CD4-positive, alpha-beta T cell treated with Interleukin-21 for 1 hour (primary cell): ENCODE data around the gene PBRM1.

Experiments used
- DNase-seq: peaks from one replicate; pipeline ENCODE4 v3.0.0-alpha.2; 2020

The PBRM1 gene

DNA sequence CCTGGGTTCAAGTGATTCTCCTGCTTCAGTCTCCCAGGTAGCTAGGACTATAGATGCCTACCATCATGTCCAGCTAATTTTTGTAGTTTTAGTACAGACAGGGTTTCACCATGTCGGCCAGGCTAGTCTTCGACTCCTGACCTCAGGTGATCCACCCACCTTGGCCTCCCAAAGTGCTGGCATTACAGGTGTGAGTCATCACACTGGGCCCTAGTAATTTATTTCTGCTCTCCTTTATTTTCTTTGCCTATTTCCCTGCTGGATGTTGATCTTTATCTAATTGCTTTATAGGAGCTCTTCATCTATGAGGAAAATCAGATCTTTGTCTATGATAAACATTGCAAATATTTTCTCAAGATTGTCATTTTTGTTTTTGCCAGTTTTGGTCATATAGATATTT is 117.6 kb downstream of the PBRM1 start:
- no peak for DNase-seq

DNA sequence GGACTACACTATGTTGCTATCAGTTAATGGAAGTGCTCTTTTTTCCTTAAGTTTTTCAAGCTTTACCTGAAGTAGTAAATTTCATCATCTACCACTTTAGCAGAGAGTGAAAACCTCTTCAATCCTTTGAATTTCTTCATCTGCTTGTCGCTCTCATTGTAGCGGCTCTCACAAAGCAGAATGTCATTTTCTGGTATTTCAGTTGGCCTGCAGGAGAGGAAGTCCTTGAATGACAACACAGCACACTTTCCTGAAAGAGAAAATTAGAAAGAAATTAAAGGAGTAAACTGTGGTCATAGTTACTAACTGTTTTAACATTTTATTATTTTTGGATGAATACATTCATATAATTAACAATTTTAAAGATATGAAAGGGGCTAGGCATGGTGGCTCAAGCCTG is 121.7 kb downstream of the PBRM1 start:
- DNase-seq: no peak

DNA sequence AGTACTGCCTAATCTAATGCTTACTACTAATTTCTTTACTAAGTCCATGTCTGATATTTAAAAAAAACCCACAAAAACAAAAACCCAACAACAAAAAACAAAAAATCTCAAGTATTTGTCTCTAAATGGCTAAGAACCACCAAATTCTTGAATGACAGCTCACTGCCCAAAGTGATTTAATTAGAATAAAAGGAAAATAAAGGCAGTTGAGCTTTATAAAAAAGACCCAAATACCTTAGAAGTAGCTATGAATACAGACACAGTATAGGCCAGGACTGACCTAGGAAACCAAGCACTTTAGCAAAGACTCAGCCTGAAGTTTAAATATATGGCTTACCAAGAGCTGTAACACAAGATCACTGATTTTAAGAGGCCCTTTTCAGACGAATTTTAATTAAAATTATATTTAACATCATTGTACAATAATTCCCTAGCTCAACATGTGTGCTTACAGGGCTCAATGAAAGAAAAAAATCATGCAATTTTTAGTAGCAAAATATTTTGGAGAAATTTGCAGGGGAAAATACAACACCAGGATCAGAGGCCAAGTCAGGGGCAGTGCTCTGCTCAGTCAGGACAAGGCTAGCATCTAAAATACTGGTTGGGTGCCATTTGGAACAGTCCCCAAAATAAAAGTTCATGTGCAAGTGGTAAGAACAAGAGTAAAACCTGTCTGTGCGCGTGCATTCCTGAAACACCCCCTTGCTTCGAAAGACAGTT is 124.5 kb downstream of the PBRM1 start:
- no peak for DNase-seq

DNA sequence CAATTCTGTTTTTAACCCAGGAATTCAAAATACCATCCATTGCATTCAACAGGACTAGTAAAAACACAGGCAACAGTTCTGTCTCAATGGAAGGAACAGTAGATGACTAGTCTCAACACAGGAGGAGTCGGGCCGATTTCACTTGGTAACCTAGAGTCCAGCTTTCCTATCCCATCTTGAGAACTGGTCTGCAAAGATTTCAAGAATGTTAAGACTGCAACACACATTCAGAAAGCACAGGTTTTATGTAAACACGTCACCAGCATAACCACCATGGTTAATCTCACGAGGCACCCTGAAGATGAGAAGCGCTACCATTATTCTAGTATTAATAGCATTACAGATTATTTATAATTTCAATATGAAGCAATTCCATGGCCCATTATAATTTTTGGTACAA is 127.3 kb downstream of the PBRM1 start:
- no peak for DNase-seq

DNA sequence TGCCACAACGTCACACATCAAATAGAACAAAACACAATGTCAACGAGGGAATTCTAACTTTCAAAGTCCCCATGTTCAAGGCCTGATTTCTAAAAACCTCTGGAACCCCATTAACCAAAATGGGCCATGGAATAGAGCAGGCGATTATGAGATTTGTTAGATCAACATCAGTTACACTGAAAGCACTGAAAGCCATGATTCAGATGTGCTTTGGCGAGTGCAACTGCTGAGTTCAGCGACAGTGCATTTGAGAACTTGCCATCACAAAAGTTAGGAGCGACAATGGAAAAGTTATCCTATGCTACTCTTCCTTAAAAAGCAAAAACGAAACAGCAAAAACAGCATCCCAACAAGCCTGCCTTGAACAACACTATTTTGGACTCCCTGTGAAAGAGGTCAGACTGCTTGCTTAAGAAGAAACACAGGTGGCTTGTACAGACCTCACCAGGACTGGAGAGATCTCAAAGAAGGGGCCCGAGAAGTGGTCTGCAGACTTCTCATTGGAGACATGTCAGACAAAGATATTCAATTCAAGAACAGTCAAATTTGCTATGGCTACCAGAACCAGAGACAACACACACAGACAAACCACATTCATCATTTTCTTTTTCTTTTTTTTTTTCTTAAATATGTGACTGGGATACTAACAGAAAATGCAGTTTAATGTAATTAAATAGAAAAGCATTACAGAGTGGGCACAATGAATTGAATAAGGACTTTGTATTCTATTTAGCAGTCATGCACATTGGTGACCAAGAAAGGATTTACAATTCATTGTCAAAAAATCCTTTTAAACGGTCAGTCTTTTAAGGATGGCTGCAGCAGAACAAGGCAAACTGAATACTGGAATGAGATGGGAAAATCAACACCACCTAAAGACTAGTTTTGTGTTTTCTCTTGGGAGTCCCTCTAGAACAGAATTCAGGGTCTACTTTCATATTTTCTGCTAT is 128.4 kb downstream of the PBRM1 start:
- no peak for DNase-seq

DNA sequence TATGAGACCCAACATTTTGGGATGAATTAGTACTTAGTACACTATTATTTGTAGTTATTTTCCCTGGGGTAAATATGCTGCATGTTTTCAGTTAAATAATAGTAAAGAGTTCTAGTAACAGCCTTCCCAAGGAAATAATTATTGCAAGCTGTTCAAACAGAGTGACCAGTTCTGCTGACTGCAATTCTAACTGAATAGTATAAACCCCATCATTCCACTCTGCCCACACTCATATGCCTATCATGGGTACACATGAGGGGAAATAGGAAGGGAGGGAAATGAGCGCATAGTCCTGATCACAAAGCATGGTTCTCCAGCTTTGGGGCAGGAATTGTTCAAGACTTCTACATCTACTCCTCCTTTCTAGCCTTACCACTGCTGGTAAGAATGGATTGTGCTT is 130.7 kb downstream of the PBRM1 start:
- DNase-seq: no peak

DNA sequence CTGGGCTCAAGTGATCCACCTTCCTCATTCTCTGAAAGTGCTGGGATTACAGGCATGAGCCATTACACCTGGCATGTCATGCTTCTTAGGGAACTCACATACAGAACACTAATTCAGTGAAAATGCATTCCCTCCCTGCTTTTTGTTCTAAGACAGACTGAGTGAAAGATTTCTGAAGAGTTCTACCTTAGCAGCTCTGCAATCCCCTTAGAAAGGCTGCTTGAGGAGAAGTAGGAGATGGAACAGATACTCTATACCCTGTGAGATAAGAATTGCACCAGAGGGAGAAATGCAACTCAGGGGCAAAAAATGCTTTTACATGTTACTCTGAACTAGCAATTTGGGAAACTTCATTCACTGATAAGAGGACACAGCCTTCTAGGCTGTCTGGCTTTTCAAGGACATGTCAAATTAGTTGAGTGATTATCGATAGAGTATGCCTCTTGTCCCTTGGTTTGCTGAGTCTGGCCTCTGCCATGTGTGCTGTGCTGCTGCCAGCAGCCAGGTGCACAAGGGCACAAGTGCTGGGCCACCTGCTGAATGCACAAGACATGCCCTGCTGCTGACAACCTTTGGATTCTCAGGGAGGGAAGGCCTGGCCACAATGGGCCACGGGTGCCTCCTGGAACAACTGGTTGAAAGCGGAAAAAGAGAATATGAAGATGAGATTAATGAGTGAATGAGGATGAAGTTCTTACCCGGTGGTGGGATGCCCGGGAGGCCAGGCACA is 131.5 kb downstream of the PBRM1 start:
- no peak for DNase-seq

DNA sequence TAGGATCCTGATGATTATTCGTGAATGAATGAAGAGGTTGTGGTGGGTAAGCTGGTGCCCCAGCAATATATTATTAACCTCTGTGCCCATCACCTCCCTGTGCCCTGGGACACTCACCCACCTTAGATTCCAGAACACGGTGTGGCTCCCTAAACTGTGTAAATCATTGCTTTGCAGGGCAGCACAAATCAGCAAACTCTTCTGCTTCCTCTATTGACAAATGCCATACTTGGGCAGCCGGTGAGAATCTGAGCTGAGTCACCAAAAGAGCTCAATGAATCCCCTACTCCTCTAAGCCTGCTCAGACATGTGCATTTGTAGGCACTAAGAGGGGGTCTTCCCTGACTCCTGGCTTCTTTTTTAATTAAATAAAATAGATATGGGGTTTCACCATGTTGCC is 133.6 kb downstream of the PBRM1 start:
- no peak for DNase-seq

DNA sequence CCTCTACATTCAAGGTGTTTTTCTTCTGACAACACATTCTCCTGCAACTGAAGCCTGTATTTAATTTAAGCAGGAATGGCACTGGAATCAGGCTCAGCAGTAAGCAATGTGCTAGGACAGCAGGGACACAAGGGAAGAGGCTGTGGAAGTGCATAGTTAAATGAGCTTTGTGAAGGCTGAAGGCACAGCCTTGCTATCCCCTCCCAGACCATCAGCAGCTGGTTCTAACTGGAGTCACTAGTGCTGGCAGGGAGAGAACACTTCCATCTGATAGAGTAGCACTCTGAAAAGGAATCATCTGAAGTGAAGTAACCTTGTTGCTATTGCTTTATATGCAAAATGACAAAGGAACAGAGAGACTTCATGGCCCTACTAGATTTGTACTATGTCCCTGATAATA is 134.6 kb downstream of the PBRM1 start:
- no peak for DNase-seq

DNA sequence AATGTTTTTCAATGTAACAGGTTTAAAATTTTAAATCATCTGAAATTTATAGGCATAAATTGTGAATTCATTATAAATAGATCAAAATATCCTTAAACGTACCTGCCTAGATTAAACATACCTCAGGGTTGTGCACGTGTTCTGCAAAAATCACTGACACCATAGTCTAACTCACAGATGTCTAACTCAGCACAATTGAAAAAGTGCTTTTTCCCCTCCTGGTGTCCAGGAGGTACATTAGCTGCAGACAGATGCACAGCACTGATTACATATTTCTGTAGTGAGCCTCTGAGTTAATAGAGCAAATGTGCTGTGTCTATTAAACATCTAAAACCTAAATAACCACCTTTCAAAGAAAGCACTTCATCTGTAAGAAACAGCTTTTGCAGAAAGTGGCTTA is 138.6 kb downstream of the PBRM1 start:
- no peak for DNase-seq

DNA sequence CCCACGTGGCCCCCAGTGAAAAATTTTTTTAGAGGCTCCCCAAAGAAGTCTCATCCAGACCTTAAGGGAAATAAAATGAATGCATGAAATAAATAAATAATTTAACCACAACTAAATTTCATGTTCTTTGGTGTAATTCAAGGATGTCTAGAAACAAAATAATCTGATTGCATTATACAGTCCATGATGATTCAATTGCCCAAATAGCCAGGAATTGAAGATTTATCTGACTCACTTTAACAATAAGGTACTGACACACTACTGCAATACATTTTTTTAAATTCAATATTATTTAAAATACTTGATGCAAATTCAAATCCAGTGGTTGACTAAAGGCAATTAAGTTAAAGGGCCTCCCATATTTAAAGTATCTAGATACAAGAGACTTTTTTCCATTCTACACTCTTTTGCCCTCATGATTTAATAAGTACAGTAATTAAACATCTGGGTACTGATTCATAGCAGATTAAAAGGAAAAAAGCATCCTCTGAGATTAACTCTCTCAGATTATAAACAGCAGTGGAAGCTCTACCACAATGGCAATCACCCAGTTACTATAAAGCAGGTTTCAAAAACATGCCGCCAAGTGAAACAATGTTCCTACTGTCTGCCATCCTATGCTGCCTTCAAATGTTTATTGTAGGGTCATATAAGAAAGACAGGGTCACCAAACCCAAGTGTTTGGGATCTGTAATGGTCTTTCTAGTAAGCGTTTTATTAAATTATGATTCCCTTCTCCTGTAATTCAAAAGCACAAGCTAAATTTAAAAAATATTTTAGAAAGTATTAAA is 139.4 kb downstream of the PBRM1 start:
- DNase-seq: no peak

DNA sequence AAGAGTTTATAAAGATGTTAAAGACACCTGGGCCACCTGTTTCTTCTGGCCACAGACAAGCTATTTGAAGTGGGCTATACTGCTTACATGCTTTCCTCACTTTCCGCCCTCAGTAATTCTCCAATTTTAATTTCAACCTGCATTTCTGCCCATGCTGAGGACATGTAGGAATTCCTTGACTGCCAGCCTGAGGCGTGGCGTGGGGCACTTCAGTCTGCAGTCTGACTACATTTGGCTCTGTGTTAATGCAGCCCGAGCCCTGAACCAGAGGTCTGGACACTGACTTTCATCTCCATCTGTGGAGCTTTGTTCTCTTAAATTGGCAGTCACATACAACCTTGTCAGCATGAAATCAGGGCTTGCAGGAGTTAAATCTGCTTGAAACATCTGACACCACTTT is 140.8 kb downstream of the PBRM1 start:
- no peak for DNase-seq

DNA sequence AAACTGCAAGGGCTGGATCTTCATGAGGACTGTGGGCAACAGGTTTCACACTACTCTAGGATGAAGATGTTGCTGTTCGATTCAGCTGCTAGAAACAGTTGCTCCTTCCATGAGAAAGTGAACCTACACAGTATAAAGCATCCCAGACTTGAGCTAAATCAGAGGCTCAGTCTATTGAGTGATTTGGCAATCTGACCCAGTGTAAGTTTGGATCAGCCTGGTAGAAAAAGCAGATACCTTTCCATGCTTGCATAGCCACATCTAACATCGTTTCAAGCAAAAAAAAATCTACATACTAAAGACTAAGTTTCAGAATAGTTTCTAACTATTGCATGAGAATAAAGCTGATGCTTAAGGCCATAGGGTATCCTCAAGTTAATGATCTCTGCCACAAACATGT is 144.7 kb downstream of the PBRM1 start:
- no peak for DNase-seq

DNA sequence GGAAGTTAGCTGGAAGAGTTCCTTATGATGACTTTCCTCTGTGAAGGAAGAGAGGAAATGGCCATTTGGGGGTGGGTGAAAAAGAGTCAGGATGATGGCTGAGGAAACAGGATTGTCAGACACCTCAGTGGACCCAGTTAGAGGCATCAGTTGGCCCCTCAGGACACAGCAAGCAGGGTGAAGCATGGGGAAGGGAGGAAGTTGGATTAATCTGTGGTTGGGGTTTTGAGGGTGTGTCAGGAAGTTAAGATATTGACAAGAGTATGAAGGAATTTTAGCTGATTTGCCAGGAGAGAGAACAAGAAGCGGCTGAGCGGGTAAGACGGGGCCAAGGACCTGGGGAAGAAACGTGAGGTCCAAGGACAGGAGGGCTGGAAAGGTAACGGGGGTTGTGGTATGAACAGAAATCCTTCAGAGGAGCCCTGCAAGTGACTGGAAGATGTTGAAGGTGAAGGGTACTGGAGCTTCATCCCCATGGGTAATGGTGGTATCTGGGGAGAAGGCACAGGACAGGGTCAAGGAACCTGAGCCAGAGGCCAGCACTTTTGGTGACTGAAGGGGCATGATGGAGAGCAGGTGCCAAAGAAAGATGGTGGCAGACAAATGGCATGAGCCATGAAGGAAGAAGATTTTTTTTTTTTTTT is 146.6 kb downstream of the PBRM1 start:
- DNase-seq: no peak

DNA sequence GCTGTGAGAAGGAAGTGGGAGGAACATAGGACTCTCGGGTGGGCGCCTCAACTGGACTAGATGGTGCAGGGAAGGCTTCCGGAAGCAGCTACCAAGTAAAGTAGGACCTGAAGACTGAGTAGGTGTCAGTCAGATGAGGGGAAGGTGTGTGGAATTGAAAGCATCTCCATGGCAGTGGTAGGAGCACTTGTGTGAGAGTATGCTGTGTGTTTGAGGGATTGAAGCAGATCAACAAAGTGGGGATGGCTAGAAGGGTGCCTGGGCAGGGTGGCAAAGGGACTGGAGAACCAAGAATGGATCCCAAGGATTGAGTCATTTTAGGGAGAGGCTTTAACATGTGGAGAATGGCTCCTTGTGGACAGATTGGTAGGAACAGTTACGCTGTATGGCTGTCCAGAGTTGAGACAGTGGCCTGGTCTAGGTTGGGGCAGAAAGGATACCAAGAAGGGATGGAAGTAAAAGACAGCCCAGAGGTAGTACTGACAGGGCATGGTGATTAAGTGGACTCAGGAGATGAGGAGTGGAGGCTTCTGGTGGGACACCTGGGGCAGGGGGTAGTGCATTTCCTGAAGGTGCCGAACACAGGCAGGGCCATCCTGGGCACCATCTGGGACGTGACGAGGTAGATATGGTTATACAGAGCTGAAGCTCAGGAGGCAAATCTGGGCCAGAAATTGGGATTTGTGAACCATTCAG is 147.8 kb downstream of the PBRM1 start:
- no peak for DNase-seq

DNA sequence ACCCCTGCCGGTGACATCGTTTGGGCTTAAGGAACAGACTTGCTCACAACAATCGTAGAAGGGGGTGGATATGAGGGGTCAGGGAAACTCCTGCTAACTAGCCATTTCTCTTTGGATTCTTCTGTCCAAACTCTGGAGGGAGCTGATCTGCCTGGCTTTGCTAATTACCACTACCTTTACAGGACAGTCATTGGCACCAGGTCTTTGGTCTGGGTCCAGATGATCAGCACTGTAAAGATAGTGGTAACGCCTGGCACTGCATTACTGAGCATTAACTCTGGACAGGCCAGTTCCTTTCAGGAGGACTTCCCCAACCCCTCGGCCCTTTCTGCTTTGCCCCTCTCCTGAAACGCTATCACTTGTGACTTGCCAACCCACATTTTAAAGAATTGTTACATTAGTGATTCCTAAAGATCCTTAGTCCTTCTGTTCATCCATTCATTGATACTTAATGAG is 148.5 kb downstream of the PBRM1 start:
- no peak for DNase-seq

DNA sequence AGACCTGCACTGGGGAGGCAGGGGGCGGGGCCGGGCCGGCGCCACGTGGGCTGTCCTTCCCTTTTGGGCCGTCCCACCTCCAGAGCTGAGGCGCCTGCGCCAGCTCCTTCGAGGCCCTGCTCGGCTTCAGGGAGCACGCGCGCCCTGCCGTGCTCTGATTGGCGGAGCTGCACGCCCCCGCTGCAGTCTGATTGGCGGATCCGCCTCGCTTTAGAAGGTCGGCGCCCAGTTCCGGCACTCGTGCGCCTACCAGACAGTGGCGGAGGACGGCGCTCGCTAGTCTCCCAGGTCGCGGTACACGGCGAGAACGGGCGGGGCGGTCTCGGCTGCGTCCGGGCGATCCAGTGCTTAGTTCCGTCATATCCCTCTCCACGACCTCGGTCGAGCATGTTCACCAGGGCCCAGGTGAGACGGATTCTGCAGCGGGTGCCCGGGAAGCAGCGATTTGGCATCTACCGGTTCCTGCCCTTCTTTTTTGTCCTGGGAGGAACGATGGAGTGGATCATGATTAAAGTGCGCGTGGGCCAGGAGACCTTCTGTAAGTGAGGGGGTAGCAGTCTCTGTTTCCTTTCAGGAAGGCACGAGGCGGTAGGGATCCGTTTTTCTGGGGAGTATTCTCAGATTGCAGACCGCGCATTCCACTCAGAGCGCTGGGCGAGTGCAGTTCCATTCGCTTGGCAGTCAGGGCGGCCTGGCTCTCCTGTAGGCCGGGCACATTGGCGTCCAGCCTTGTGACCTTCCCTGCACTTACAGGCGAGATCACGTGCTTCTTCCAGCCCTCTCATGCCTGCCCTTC is 149.1 kb downstream of the PBRM1 start, which contains the start of gene UQCC5:
UQCC5 (plus strand) TSS at position 237 of the 796 bp plus-strand sequence; CDS start at position 388, 151 bp downstream.
- peak; percentile 98 for DNase-seq

DNA sequence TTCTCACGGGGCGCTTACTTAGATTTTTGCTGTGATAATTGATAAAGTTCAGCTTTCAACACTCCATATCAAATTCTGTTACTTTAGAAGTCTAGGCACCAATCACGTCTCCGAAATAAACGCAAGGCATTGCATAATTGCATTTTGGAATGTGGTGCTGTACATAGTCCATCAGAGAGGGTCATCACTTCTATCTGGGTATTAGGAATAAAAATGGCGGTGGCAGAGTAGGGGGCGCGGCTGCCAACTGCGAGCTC is 149.7 kb downstream of the PBRM1 start:
- no peak for DNase-seq

DNA sequence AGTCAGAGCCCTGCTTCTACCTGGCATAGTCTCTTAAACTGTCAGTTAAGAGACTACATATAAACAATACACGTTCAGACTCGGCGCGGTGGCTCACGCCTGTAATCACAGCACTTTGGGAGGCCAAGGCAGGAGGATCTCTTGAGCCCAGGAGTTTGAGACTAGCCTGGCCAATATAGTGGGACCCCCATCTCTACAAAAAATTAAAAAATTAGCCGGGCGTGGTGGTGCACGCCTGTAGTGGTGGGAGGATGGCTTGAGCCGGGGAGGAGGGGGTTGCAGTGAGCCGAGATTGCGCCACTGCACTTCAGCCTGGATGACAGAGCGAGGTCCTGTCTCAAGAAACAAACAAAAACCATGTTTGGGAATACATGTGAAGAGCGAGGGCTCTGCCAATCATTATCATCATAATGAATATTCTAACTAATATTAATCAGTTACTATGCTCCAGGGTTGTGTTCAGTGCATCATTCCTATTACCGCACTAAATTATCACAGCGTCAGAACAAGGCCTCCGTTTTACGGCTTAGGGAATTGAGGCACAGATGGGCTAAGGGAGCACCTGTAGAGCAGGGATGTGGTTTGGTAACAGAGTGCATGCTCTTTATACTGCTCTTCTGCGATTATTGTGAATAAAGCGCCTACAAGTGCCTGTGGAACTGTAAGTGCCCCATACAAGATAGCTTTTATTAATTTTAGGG is 150.2 kb downstream of the PBRM1 start:
- DNase-seq: no peak
